AG10803 (cell line): ENCODE results near the gene RUFY1.
A peak's percentile ranks its signal among the peaks of the same experiment; 100 is the strongest.

Experiments used
- DNase-seq: peaks from one replicate; pipeline ENCODE4 v3.0.0; 2010; ENCODE audit warnings: low read depth
- H3K4me3 ChIP-seq: 2 replicates; pipeline ENCODE4 v1.5.1; 2011; ENCODE audit warnings: mild to moderate bottlenecking, low read length, control low read depth
- TF ChIP-seq, protein P1 (sequence below): conservative IDR thresholded peaks from 2 replicates; pipeline ENCODE4 v1.5.1; 2011; ENCODE audit warnings: mild to moderate bottlenecking, low read length, control low read depth, inconsistent platforms

Gene RUFY1

GRCh38 chr5:179618923-179619554 is 68.7 kb downstream of the RUFY1 start:
- no peak for DNase-seq
- TF ChIP-seq, protein P1, sequence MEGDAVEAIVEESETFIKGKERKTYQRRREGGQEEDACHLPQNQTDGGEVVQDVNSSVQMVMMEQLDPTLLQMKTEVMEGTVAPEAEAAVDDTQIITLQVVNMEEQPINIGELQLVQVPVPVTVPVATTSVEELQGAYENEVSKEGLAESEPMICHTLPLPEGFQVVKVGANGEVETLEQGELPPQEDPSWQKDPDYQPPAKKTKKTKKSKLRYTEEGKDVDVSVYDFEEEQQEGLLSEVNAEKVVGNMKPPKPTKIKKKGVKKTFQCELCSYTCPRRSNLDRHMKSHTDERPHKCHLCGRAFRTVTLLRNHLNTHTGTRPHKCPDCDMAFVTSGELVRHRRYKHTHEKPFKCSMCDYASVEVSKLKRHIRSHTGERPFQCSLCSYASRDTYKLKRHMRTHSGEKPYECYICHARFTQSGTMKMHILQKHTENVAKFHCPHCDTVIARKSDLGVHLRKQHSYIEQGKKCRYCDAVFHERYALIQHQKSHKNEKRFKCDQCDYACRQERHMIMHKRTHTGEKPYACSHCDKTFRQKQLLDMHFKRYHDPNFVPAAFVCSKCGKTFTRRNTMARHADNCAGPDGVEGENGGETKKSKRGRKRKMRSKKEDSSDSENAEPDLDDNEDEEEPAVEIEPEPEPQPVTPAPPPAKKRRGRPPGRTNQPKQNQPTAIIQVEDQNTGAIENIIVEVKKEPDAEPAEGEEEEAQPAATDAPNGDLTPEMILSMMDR: no peak
- H3K4me3 ChIP-seq: peak overlapping the region; percentile 99

GRCh38 chr5:179619776-179620175 is 69.4 kb downstream of the RUFY1 start:
- TF ChIP-seq, protein P1: no peak
- peak overlapping the region; percentile 99 for H3K4me3 ChIP-seq
- DNase-seq: no peak

DNA sequence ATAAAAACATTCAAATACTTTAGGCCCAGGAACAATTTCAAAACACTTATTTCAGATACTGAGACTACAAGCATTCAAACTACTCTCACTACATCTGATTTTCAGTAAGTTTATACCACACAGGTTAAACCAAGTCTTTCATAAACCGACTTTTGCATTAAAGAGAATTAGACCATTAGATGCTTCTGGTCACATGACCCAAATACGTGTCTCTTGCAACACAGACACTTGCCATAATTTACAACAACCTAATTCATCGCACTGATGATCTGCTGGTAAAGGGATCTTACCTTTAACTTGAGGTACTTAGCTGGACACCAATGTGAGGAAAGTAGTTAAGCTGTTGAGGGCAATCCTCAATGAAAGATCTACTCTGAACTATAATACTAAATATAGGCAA is 69.9 kb downstream of the RUFY1 start:
- TF ChIP-seq, protein P1: no peak
- peak overlapping the region; percentile 99 for H3K4me3 ChIP-seq
- no peak for DNase-seq

DNA sequence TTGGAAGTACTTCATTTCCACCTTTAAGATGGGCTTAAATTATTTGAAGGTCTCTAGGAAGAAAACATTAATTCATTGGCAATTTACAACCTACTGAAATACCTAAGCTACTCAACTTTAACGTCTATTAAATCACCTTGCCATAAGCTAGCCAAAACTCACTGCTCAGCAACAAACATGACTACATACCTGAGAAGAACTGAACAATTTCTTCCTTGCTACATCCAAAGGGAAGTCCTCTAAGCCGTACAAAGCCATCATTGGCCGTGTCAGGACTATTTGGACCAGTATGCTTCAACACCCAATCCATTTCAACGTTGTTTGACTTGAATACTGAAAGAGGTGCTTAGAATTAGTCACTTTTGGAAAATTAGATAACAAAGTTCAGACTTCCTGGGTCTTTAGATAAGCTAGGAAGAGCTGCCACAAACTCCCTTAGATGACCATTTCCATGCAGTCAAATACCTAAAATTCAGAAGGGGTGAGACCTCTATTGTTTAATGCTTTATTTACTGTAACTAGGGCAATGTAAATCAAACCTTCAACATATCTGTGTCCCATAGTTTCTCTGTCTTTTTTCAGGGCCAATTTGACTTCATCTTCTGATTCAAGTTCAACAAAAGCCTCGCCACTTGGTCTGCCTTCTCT is 70.5 kb downstream of the RUFY1 start:
- TF ChIP-seq, protein P1: no peak
- peak overlapping the region; percentile 99 for H3K4me3 ChIP-seq
- no peak for DNase-seq

DNA sequence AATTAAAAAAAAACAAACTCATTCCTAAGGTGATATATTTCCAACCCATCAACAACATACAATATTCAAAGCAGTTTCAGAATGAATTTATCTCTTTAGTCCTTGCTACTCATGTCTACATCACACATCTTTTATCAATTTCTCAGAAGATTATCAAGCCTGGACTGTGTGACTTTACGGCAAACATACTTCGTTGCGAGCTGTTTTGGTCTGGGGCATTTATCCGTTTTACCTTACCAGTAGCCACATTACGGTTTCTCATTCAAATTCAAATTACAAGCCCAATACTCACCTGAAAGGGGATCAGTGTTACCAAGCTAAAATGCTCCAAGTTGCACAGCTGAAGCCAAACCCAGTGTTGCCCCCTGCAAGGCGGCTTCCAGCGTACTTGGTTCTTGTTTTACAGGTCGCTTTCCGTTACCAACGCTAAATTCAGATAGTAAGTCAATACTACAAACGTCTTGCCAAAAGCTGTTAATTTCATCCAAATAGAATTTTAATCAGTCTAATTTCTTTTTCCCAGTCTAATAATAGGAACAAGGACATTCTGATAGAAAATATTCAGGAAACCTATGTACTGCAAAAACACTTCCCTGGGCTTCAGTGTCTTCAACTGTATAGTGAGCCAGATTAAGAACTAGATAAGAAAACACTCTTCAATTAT is 71.3 kb downstream of the RUFY1 start:
- no peak for DNase-seq
- TF ChIP-seq, protein P1: no peak; the same call in 1 of the 2 replicates
- H3K4me3 ChIP-seq: peak overlapping the region; percentile 99

DNA sequence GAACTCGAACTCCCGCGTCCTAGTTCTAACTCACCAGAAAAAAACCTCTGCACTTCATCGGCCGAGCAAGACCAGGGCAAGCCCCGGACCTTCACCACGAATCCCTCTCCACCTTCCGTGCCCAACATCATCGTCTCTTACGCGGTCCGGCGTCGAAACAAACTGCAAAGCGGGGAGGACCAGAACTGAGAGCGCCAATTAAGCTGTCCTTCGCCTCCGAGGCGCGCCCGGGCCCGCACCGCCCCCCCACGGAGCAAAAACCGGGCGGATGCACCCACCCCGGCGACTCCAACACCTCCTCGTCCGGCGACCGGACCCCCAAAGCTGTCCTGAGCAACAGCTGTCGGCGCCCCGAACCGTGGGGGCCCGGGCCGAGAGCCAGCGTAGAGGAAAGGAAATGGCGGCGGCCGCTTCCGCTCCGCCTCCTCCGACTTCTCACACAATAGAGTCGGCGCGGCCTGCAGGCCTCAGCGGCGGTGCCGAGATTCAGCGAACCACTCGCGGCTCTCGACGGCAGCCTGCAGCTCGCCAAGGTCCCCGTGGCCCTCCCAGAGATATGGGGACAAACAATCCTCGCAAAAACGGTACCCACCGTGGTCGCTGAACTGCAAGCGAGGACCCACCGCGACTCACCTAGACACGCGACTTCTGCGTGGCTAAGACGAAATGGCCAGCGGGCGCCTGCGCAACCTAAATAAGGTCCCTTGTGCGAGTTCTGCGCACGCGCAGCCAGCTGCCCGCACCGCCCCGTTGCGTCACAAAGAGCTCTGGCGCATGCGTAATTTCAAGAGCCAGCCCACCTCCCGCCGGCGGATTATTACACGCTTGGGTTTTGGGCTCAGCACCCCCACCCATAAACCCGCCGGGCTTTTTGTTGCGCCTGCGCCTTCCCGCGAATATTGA is 72.9 kb downstream of the RUFY1 start, which contains the start of gene HNRNPH1:
Gene HNRNPH1 (minus strand): TSS at position 669 of the 903 bp plus-strand sequence. CDS start 538 bp downstream, at position 131.
- peak within 1 kb of the TSS; percentile 99 for H3K4me3 ChIP-seq
- TF ChIP-seq, protein P1: no peak
- peak; percentile 97 for DNase-seq
